Measurements from ENCODE around the gene SFT2D1.

Gene SFT2D1

DNA sequence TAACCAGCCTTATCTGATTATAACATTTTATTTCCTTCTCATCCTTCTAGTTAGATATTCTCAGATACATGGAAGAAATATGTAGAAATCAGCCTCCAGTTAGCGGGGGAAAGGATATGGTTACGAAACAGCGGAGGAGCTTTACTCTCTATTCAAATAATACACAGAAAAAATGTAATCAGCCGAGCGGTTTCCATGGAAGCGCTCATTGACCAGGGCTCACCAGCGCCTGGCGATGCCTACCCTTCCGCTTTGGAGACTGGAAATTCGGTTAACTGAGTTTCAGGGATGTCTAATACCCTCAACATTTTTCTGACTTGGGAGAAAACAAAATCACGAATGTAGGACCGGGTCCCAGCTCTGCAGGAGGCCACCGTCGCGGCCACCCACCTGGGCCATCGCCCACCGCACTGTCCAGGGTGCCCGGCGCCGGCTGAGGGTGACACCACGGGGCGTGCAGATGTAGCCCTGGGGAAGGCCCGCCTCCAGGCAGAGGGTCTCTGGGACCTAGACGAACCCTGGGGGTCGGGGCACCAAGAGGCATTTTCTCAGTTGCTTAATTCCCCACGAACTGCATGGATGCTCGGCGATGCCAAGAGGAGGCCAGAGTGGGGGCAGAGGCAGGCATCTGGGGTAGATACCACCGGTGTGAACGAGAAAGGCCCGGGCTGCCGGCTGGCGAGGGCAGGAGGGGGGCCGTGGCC lies 35.8 kb downstream of the SFT2D1 start:
- no peak for DNase-seq

GRCh38 chr6:166305562-166306117 lies 36.7 kb downstream of the SFT2D1 start:
- no peak for DNase-seq

DNA sequence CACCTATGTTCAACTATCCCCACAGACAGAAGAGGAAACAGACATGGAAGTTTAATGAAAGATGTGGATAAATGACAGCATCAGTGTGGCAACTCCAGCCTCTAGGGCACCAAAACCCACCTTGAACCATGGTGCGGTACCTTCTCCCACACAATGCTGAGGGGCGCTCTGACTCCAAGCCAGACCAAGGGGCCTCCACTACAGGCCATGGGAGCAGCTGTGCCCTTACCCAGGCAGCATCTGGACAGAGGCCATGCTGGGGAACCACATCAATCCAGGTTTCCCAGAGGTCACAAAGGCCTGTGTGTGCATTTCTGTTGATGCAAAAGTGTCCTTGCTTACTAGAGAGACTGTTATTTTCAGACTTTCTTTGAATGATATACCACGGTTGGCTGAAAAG lies 38.2 kb downstream of the SFT2D1 start:
- no peak for DNase-seq

GRCh38 chr6:166301611-166302529 lies 40.5 kb downstream of the SFT2D1 start:
- DNase-seq: no peak

GRCh38 chr6:166300357-166300987 lies 41.9 kb downstream of the SFT2D1 start:
- DNase-seq: no peak

DNA sequence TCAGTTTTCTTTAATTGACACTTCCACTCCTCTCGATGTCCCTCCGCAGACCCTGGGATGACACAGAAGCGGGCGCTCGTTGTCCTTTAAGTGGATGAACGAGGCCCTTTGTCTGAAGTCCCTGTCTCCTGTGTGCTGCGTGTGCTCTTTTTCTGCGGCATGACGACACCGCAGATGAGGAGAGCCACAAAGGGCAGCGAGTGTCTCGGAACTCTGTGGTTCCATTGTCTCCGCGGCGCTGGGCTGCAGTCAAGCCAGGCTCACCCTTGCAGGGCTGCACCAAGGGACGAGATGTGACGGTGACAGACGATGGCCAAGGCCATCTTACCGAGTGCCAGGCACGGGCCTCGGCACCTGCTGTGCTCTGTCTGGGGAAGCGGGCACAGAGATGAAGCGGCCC lies 44.7 kb downstream of the SFT2D1 start:
- DNase-seq: no peak

DNA sequence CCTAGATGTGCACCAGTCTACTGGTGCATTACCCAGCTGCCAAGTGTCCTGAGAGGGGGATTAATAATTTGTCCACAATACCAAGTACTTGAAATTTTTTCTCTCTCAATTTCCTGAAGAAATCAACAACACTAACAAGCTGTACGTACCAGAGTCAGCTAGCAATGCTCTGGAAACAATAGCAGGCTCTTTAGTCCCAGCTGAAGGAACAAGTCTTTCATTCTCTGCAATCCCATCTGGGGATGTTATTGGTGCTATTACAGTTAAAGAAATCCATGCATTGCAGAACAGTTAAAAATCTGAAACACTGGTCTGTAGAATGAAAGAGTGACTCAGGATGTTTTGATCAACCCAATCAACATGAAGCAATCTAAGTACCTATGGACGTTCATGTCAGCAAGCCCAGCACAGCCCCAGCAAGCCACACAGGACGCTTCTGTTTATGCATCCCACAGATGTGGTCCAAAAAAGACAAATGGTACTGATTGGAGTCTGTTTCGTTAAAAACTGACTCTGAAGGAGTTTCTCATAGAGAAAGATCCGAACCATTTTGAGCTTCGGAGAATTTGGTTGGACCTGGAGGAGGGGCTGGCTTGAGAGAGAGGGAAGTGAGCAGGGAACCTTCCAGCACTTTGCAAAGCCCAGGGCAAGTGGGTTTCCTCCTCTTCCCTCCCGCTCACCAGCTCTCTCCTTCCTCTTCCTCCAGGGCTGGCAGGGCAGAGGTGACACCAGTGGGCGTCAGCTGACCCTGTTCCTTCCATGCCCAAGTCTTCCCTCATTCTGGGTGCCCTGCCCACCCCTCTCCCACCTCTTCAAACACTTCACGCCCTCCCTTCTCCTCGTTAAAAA lies 46.1 kb downstream of the SFT2D1 start:
- DNase-seq: no peak

- DNase-seq: no peak
These were observed 48.4 kb downstream of the SFT2D1 start for GRCh38 chr6:166293731-166294584.

GRCh38 chr6:166289207-166290060 lies 52.9 kb downstream of the SFT2D1 start:
- no peak for DNase-seq

- DNase-seq: no peak
These were observed 55.5 kb downstream of the SFT2D1 start for GRCh38 chr6:166286839-166287271.

DNA sequence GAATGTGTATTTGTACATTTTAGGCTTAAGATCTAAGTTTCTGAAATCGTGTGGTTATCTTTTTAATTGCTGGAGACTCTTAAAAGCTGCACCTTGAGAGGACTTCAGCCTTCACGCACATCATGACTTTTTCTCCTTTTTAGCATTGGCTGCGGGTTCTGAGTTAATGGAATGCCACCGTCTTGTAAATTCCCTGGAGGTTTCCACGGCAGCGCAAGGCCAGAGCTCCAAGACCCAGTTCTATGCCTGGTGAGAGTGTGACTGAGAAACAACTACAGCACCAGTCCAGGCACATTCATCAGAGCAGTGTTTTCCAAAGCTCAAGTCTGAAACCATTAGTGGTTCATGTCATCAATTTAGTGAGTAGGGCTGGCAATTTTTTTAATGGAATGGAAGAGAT lies 57.1 kb downstream of the SFT2D1 start:
- DNase-seq: no peak

GRCh38 chr6:166284640-166285039 lies 57.7 kb downstream of the SFT2D1 start:
- DNase-seq: no peak

DNA sequence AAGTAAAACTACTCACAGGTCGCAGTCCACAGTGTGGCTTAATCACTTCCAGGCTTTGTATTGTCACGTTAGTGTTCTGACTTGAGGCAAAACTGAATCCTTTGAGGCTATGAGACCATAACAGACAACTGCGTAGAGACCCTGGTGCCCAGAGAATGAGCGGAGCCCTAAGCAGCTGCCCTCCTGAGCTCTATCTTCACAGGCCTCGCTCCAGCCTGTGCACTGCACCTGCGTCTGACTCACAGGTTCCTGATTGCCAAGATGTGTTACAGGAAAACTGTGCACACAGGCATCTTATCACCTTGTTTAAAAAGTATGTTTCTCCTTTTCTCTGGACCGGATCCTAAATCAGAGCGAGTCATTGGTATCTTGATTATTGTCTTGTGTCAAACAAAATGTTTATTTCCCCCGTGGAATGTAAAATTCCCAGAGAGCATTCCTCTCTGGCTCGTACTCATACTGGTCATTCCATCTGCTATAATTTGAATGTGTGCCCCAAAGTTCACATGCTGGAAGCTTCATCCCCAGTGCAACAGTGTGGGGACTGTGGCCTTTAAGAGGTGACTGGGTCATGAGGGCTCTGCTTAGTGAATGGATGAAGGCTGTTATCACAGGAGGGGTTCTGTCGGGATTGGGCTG lies 59.8 kb downstream of the SFT2D1 start:
- no peak for DNase-seq

GRCh38 chr6:166281104-166281503 lies 61.2 kb downstream of the SFT2D1 start:
- no peak for DNase-seq

GRCh38 chr6:166279393-166279679 lies 63.0 kb downstream of the SFT2D1 start:
- DNase-seq: no peak

GRCh38 chr6:166278579-166279392 lies 63.6 kb downstream of the SFT2D1 start:
- DNase-seq: no peak

DNA sequence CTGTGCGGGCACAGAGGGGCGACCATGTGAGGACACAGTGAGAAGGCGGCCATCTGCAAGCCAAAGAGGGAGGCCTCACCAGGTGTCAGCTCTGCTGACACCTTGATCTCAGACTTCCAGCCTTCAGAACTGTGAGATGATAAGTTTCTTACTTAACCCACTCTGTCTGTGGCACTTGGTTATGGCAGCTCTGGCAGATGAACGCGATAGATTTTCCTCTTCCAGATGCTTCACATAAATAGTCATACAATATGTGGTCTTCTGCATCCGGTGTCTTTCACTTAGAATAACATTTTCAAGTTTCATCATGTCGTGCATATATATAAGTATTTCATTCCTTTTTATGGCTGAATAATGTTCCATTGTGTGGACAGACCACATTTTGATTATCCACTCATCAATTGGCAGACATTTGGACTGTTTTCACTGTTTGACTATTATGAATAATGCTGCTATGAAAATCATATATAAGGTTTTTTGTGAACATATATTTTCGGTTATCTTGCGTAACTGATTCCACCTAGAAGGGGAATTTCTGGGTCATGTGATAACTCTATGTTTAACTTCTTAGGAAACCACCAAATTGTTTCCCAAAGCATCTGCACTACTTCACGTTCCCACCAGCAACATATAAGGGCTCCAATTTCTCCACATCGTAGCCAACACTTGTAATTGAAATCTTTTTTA lies 64.3 kb downstream of the SFT2D1 start:
- no peak for DNase-seq

GRCh38 chr6:166277018-166277417 lies 65.3 kb downstream of the SFT2D1 start:
- no peak for DNase-seq
